Keratinocyte (primary cell): Measurements from ENCODE around the gene NDUFAF2.

Experiments used
- EZH2 ChIP-seq: IDR thresholded peaks from one replicate; pipeline ENCODE4 v1.6.1; 2012; ENCODE audit warnings: inconsistent platforms, mild to moderate bottlenecking, low read length, moderate library complexity
- TF ChIP-seq, protein P1 (sequence below), 3 experiments: IDR thresholded peaks in 1 of 3; conservative IDR thresholded peaks in 1 of 3; optimal IDR thresholded peaks in 1 of 3; 2 replicates in 2 of 3; 3 replicates in 1 of 3; pipeline versions ENCODE3 to v1.5.1; 2011; ENCODE audit warnings: low read length in 3 of 3, mild to moderate bottlenecking in 3 of 3, moderate library complexity in 2 of 3, control low read depth in 1 of 3, inconsistent platforms in 1 of 3; ENCODE audit not compliant: insufficient read depth in 2 of 3; ENCODE audit errors: extremely low read depth in 1 of 3

DNA sequence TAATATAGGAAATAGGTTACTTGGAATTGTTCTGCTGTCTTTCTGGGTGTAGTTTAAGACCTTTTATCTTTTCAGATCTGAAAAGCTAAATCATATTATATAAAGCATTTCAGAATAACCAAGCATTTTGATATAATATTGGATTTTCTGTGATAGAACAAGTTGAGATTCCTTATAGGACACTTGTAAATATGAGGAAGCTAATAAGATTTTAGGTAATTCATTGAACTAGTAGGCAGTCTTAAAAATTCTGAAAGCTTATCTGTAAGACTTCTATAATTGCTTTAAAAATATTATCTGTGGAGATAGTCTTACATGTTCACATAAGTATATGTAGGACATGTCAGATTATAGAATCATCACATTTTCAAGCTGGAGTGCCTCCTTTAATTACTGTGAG lies 114.5 kb downstream of the NDUFAF2 start:
- TF ChIP-seq, protein P1, sequence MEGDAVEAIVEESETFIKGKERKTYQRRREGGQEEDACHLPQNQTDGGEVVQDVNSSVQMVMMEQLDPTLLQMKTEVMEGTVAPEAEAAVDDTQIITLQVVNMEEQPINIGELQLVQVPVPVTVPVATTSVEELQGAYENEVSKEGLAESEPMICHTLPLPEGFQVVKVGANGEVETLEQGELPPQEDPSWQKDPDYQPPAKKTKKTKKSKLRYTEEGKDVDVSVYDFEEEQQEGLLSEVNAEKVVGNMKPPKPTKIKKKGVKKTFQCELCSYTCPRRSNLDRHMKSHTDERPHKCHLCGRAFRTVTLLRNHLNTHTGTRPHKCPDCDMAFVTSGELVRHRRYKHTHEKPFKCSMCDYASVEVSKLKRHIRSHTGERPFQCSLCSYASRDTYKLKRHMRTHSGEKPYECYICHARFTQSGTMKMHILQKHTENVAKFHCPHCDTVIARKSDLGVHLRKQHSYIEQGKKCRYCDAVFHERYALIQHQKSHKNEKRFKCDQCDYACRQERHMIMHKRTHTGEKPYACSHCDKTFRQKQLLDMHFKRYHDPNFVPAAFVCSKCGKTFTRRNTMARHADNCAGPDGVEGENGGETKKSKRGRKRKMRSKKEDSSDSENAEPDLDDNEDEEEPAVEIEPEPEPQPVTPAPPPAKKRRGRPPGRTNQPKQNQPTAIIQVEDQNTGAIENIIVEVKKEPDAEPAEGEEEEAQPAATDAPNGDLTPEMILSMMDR (optimal IDR thresholded peaks at IDR 0.05 in 1 of 3, IDR thresholded peaks at IDR 0.05 in 1 of 3, conservative IDR thresholded peaks at IDR 0.05 in 1 of 3; ENCODE audit: extremely low read depth in 1 of 3, insufficient read depth in 2 of 3, low read length in 3 of 3) = no peak
- TF ChIP-seq EZH2 = no peak
